ENCODE measurements around the gene STAG3.
A peak's percentile ranks its signal among the peaks of the same experiment; 100 is the strongest.
"Not testable (repeated sequence)": the region's sequence is repeated elsewhere in the genome, so short reads cannot be mapped to it uniquely, and the experiment has no call there.

Gene STAG3

DNA sequence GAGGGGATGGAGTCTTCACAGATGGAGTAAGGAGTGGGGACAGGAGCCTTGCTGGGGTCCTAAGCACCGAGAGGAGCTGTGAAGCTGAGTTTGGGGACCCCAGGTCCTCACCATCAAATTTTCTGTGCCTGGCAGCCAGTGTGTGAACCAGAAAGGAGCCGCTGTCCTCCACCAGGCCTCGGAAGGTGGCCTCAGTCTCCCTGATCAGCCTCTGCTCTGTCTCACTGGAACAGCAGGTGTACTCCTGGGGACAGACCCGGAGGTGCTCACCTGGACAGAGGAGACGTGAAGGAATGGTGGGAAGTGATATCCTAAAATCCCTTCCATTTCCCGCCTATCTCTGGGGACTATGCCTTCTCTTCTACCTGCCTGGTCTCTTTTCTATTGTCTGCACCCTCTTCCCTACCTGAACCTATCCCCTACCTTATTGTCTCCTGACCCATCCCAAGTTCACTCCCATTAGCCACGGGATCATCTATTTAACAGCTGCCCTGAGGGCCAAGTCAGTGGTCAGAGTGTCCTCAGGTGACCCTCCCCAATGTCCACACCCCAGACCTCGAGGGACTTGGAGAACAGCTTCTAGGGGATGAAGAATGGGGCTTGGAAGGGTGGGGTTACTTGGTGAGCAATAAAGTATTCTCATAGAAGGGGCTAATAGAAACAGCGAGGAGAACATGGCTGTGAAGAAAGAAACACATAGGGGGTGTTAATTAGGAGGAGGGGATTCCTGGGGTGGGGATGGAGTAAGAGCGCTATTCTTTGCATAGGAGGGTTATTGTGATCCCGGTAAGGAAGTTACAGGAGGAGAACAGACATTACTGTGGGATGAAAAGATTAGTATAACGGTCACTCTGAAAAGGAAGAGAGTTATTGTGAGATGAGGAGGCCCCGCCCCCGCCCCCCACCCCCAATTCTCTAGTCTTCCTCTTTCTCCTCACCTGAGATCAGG lies 1.3 kb upstream of the STAG3 start:
- DNase-seq (ENCODE audit: low spot score) = peak; percentile 8
- in situ Hi-C loops (cut with MboI; ENCODE audit: low pct_unique_long_range_greater_than_20kb, low sequenced_read_pairs, unreplicated experiment) = no loop called here
- TF ChIP-seq, protein P1, sequence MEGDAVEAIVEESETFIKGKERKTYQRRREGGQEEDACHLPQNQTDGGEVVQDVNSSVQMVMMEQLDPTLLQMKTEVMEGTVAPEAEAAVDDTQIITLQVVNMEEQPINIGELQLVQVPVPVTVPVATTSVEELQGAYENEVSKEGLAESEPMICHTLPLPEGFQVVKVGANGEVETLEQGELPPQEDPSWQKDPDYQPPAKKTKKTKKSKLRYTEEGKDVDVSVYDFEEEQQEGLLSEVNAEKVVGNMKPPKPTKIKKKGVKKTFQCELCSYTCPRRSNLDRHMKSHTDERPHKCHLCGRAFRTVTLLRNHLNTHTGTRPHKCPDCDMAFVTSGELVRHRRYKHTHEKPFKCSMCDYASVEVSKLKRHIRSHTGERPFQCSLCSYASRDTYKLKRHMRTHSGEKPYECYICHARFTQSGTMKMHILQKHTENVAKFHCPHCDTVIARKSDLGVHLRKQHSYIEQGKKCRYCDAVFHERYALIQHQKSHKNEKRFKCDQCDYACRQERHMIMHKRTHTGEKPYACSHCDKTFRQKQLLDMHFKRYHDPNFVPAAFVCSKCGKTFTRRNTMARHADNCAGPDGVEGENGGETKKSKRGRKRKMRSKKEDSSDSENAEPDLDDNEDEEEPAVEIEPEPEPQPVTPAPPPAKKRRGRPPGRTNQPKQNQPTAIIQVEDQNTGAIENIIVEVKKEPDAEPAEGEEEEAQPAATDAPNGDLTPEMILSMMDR (IDR thresholded peaks at IDR 0.05; ENCODE audit: extremely low read depth, insufficient read depth, missing control alignments) = no peak

DNA sequence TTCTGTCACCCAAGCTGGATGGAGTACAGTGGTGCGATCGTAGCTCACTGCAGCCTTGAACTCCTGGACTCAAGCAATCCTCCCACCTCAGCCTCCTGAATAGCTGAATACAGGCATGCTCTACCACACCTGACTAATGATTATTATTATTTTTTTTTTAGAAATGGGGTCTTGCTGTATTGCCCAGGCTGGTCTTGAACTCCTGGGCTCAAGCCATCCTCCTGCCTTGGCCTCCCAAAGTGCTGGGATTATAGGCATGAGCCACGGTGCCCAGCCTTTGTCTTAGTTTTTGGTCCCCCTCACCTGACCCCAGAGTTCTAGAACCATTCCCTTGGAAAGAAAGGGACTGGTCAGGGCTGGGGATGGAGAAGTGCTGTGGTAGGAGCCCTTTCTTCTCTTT lies 2.4 kb downstream of the STAG3 start:
- DNase-seq (ENCODE audit: low spot score); in situ Hi-C loops (cut with MboI; ENCODE audit: low pct_unique_long_range_greater_than_20kb, low sequenced_read_pairs, unreplicated experiment): not testable (repeated sequence)

DNA sequence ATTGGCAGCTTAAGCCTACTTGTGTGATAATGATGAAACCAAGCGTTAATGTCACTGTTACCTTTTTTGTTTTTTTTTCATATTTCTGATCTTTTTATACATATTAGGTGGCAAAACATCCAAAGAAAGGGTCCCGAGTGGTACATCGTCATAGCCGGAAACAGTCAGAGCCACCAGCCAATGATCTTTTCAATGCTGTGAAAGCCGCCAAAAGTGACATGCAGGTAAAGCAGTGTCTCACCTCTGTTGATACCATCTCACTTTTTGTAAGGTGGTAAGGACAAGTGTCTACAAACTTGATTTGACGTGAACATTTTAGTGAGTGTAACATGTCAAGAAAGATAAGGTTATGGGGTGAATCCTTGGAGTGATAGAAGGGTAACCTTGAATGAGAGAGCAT lies 4.9 kb downstream of the STAG3 start:
- in situ Hi-C loops (cut with MboI; ENCODE audit: low pct_unique_long_range_greater_than_20kb, low sequenced_read_pairs, unreplicated experiment); DNase-seq (ENCODE audit: low spot score): not testable (repeated sequence)

DNA sequence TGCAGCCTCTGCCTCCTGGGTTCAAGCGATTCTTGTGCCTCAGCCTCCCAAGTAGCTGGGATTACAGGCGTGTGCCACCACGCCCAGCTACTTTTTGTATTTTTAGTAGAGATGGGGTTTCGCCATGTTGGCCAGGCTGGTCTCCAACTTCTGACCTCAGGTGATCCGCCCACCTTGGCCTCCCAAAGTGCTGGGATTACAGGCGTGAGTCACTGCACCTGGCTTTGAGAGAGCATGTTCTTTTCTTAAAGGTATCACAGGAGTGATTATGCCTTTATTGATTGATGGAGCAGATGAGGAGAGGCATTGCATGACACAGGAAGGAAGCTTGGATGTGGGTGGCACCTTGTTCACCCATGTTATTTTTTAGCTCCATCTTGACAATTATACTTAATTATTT lies 5.4 kb downstream of the STAG3 start:
- in situ Hi-C loops (cut with MboI; ENCODE audit: low pct_unique_long_range_greater_than_20kb, low sequenced_read_pairs, unreplicated experiment); DNase-seq (ENCODE audit: low spot score): not testable (repeated sequence)

DNA sequence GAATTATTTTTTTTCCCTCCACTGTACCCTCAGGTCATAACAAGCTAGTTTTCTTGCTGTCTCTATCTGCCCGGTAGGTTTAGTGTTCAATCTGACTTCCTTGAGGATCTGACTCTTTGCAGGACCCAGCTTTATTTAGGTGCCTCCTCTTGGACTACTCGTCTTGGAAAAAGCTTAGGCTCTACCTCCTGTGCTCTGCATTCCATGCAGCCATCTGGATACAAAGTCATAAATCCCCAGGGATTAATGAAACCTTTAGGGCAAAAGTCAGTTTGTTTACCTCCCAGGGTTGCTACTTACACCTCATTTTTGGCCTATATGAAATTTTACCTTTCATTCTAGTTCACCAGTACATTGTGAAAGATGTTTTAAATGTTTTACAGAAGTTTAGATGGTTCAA lies 8.0 kb downstream of the STAG3 start:
- in situ Hi-C loops (cut with MboI; ENCODE audit: low pct_unique_long_range_greater_than_20kb, low sequenced_read_pairs, unreplicated experiment) = no loop called here
- DNase-seq (ENCODE audit: low spot score) = no peak
- TF ChIP-seq, protein P1 (IDR thresholded peaks at IDR 0.05; ENCODE audit: extremely low read depth, insufficient read depth, missing control alignments) = no peak

DNA sequence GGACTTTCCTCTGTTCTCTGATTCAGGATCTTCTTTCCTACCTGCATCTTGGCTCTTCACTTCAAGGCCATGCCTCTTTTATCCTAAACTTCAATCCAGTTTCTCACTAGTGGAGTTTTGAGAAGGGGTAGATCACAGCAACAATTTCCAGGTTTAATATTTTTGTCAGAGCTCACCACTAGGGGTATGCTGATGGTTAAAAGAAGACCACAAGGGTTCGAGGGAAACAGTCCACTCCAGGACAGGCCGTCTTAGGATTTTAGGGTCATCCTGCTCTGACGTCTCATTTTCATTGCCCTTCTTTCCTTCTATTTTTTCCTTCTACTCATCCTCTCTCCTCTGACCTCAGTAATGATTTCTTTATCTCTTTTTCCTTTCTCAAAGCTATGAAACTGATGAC lies 11.3 kb downstream of the STAG3 start:
- TF ChIP-seq, protein P1 (IDR thresholded peaks at IDR 0.05; ENCODE audit: extremely low read depth, insufficient read depth, missing control alignments) = no peak
- no peak for DNase-seq (ENCODE audit: low spot score)
- in situ Hi-C loops (cut with MboI; ENCODE audit: low pct_unique_long_range_greater_than_20kb, low sequenced_read_pairs, unreplicated experiment) = no loop called here

DNA sequence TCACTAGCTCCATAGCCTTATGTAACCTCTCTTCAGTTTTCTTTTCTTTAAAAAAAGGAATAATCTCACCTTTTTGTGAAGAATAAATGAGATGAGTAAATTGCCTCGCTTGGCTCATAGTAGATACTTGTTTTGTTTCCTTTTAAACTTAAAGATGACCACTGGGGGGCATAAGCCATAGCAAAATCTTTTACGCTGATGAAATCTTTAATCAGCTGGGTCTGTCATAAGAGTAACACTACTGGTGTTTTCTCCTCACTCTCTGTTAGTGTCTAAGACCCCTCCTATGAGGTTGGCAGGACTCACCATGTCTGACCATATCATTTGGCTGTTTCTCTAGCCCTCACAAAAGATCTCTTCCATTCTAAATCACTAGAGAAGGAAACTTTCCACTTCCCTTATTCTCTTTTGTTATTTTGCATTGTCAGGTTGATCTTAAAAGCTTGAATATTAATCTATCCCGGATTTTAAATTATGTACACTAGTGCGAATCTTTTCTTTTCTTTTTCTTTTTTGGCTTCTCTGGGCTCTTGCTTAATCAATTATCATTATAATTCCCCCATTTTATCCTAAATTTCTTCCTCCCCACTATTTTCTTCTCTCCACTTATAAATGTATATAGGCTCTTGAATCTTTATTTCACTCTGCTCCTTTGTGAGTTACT lies 12.5 kb downstream of the STAG3 start:
- in situ Hi-C loops (cut with MboI; ENCODE audit: low pct_unique_long_range_greater_than_20kb, low sequenced_read_pairs, unreplicated experiment) = no loop called here
- peak; percentile 38 for DNase-seq (ENCODE audit: low spot score)
- TF ChIP-seq, protein P1 (IDR thresholded peaks at IDR 0.05; ENCODE audit: extremely low read depth, insufficient read depth, missing control alignments) = peak; percentile 55

DNA sequence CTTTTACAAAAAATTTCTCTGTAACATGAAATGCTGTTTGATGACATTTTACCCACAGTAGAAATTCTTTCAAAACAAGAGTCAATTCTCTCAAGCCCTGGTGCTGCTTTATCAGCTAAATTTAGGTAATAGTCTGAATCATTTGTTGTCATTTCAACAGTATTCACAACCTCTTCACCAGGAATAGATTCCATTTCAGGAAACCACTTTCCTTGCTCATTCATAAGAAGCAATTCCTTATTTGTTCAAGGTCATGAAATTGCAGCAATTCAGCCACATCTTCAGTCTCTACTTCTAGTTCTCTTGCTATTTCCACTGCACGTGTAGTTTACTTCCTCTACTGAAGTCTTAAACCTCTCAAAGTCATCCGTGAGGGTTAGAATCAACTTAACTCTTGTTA lies 14.1 kb downstream of the STAG3 start:
- TF ChIP-seq, protein P1 (IDR thresholded peaks at IDR 0.05; ENCODE audit: extremely low read depth, insufficient read depth, missing control alignments) = no peak
- no peak for DNase-seq (ENCODE audit: low spot score)
- in situ Hi-C loops (cut with MboI; ENCODE audit: low pct_unique_long_range_greater_than_20kb, low sequenced_read_pairs, unreplicated experiment) = no loop called here

DNA sequence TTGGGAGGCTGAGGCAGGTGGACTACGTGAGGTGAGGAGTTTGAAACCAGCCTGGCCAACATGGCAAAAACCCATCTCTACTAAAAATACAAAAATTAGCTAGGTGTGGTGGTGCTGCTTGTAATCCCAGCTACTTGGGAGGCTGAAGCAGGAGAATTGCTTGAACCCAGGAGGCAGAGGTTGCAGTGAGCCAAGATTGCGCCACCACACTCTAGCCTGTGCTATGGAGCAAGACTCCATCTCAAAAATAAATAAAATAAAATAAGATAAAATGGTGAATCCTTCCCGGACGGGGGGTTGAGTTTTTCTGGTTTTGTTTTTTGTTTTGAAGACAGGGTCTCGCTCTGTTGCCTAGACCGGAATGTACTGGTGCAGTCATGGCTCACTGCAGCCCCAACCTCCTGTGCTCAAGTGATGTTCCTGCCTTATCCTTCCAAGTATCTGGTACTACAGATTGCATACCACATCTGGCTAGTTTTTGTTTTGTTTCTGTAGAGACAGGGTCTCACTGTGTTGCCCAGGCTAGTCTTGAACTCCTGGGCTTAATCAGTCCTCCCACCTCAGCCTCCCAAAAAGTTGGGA lies 14.7 kb downstream of the STAG3 start:
- in situ Hi-C loops (cut with MboI; ENCODE audit: low pct_unique_long_range_greater_than_20kb, low sequenced_read_pairs, unreplicated experiment); DNase-seq (ENCODE audit: low spot score): not testable (repeated sequence)
